Neural cell (in vitro differentiated cells): Measurements from ENCODE around the gene FGD3. TPM values are rescaled to one million over a fixed set of nuclear protein-coding genes. Genes with fewer than 3 reads are reported as not detected.
"Not testable (repeated sequence)": the region's sequence is repeated elsewhere in the genome, so short reads cannot be mapped to it uniquely, and the experiment has no call there.

ENCODE experiments used
- H2AFZ ChIP-seq: fragments of 200-600, 300-800 bp; sonication (generic), shearing (Covaris generic); 2 replicates; pipeline ENCODE4 v1.6.0; 2014; ENCODE audit warnings: low read depth, mild to moderate bottlenecking, antibody characterized with exemption, low read length, moderate library complexity
- H3F3A ChIP-seq: fragments of 200-600 bp; shearing (Covaris generic); 2 replicates; pipeline ENCODE4 v1.6.1; 2016; ENCODE audit warnings: mild to moderate bottlenecking, moderate library complexity, mixed read lengths, antibody characterized with exemption, low read length; ENCODE audit not compliant: insufficient read depth, poor library complexity, severe bottlenecking
- H3K27ac ChIP-seq: fragments of 200-600, 300-800 bp; sonication (generic), shearing (Covaris generic); 2 replicates; pipeline ENCODE4 v1.5.1; 2014; ENCODE audit warnings: mild to moderate bottlenecking, low read length, moderate library complexity
- H3K27me3 ChIP-seq: fragments of 300-800, 200-600 bp; sonication (generic), shearing (Covaris generic); 2 replicates; pipeline ENCODE4 v1.6.0; 2014; ENCODE audit warnings: mild to moderate bottlenecking, low read depth, low read length, moderate library complexity; ENCODE audit not compliant: insufficient read depth
- H3K36me3 ChIP-seq: fragments of 300-800, 200-600 bp; sonication (generic), shearing (Covaris generic); 2 replicates; pipeline ENCODE4 v1.5.1; 2014; ENCODE audit warnings: mild to moderate bottlenecking, antibody characterized with exemption, low read length, moderate library complexity; ENCODE audit not compliant: insufficient read depth
- H3K4me2 ChIP-seq: fragments of 300-800, 200-600 bp; sonication (generic), shearing (Covaris generic); 2 replicates; pipeline ENCODE4 v1.6.0; 2014; ENCODE audit warnings: mild to moderate bottlenecking, low read length
- H3K4me3 ChIP-seq: fragments of 300-800, 200-600 bp; sonication (generic), shearing (Covaris generic); 2 replicates; pipeline ENCODE4 v1.5.1; 2014; ENCODE audit warnings: mild to moderate bottlenecking, low read length, moderate library complexity
- H3K79me2 ChIP-seq: fragments of 200-600 bp; shearing (Covaris generic); replicated peaks from 2 replicates; pipeline ENCODE4 v1.6.0; 2014; ENCODE audit warnings: mild to moderate bottlenecking, low read length, moderate library complexity; ENCODE audit not compliant: insufficient read depth
- H3K9ac ChIP-seq: fragments of 300-800, 200-600 bp; sonication (generic), shearing (Covaris generic); 2 replicates; pipeline ENCODE4 v1.6.1; 2016; ENCODE audit warnings: mild to moderate bottlenecking, low read length, mixed read lengths
- H3K9me2 ChIP-seq: fragments of 200-600 bp; shearing (Covaris generic); 2 replicates; pipeline ENCODE4 v1.6.1; 2016; ENCODE audit warnings: mild to moderate bottlenecking, low read length, mixed read lengths; ENCODE audit not compliant: insufficient read depth
- H3K9me3 ChIP-seq: fragments of 200-600, 300-800 bp; sonication (generic), shearing (Covaris generic); 2 replicates; pipeline ENCODE4 v1.6.1; 2016; ENCODE audit warnings: mild to moderate bottlenecking, mixed run types, low read length, moderate library complexity, mixed read lengths
- H4K20me1 ChIP-seq: fragments of 200-600 bp; shearing (Covaris generic); 2 replicates; pipeline ENCODE4 v1.6.1; 2016; ENCODE audit warnings: mild to moderate bottlenecking, mixed run types; ENCODE audit not compliant: insufficient read depth
- CTCF ChIP-seq: fragments of 450-650 bp; IDR thresholded peaks from 2 replicates; pipeline ENCODE4 v1.5.1; 2014; ENCODE audit warnings: antibody characterized with exemption, mild to moderate bottlenecking, moderate library complexity; ENCODE audit not compliant: poor library complexity, severe bottlenecking
- EP300 ChIP-seq: fragments of 450-650 bp; conservative IDR thresholded peaks from 2 replicates; pipeline ENCODE4 v1.6.1; 2014; ENCODE audit warnings: antibody characterized with exemption, mild to moderate bottlenecking, moderate library complexity; ENCODE audit not compliant: poor library complexity, severe bottlenecking
- EZH2 ChIP-seq: fragments of 200-600, 300-800 bp; shearing (Covaris generic), sonication (generic); IDR thresholded peaks from 2 replicates; pipeline ENCODE4 v1.6.1; 2014; ENCODE audit warnings: antibody characterized with exemption, low read length, borderline replicate concordance, mild to moderate bottlenecking; ENCODE audit not compliant: insufficient read depth, poor library complexity, severe bottlenecking
- MXI1 ChIP-seq: fragments of 450-650 bp; conservative IDR thresholded peaks from 2 replicates; pipeline ENCODE4 v1.6.1; 2014; ENCODE audit warnings: antibody characterized with exemption, mild to moderate bottlenecking; ENCODE audit not compliant: poor library complexity, severe bottlenecking
- POLR2AphosphoS5 ChIP-seq: IDR thresholded peaks from 2 replicates; pipeline ENCODE4 v1.6.1; 2012
- RAD21 ChIP-seq: fragments of 450-650 bp; conservative IDR thresholded peaks from 2 replicates; pipeline ENCODE4 v1.6.1; 2014; ENCODE audit warnings: antibody characterized with exemption, mild to moderate bottlenecking, moderate library complexity
- REST ChIP-seq: IDR thresholded peaks from 2 replicates; pipeline ENCODE4 v1.6.1; 2012; ENCODE audit warnings: borderline replicate concordance
- SMC3 ChIP-seq: fragments of 450-650 bp; conservative IDR thresholded peaks from 2 replicates; pipeline ENCODE4 v1.6.1; 2014; ENCODE audit warnings: antibody characterized with exemption, mild to moderate bottlenecking, moderate library complexity; ENCODE audit not compliant: poor library complexity
- TAF1 ChIP-seq: IDR thresholded peaks from 2 replicates; pipeline ENCODE4 v1.6.1; 2012; ENCODE audit warnings: low read depth
- polyA plus RNA-seq: library from polyadenylated mRNA; depleted of rRNA; stranded (reverse); fragments of >200 nt; gene quantifications from 2 replicates; pipeline ENCODE4 v1.2.3, GENCODE V29; 2014

The FGD3 gene
- polyA plus RNA-seq, 1 donor from 2014 or later = 8.3 TPM

GRCh38 chr9:93015190-93015589 lies 67.9 kb downstream of the FGD3 start:
- H3K27me3 ChIP-seq, H3K27ac ChIP-seq, H3K79me2 ChIP-seq, H3K9me3 ChIP-seq, H4K20me1 ChIP-seq, H3K36me3 ChIP-seq, H3F3A ChIP-seq, H3K4me2 ChIP-seq, H3K9ac ChIP-seq, H3K4me3 ChIP-seq, H3K9me2 ChIP-seq, H2AFZ ChIP-seq: not testable (repeated sequence)

GRCh38 chr9:93017621-93018020 lies 70.3 kb downstream of the FGD3 start:
- no peaks in the 10 kb centered on the region for H3K27me3 ChIP-seq

More at GRCh38 chr9:93017621-93018020, 70.3 kb downstream of the FGD3 start:
- no peak for TF ChIP-seq RAD21
- no peak for TF ChIP-seq SMC3
- no peak for TF ChIP-seq REST
- TF ChIP-seq EZH2 = no peak
- no peak for TF ChIP-seq MXI1
- TF ChIP-seq TAF1 = no peak
- TF ChIP-seq POLR2AphosphoS5 = no peak
- no peak for TF ChIP-seq EP300
- no peak for TF ChIP-seq CTCF
- Histone ChIP-seq H2AFZ (no peak overlapping the region), H3K9me2 (no peaks in the 10 kb centered on the region), H3K79me2 (no peaks in the 10 kb centered on the region), H3K27ac (no peak overlapping the region), H3K9me3 (no peaks in the 10 kb centered on the region), H3K36me3 (no peaks in the 10 kb centered on the region), H3K4me3 (no peak overlapping the region), H3F3A (no peaks in the 10 kb centered on the region), H4K20me1 (no peaks in the 10 kb centered on the region), H3K9ac (no peak overlapping the region), H3K4me2 (no peak overlapping the region)
